Gastrocnemius medialis (tissue), 4 donors: Measurements from ENCODE around the gene ATP6V0B. TPM values are rescaled to one million over a fixed set of nuclear protein-coding genes. Genes with fewer than 3 reads are reported as not detected.
A peak's percentile ranks its signal among the peaks of the same experiment; 100 is the strongest.

Source experiments
- ATAC-seq, 2 donors: fragments of 150-250 bp; one replicate each; pipeline ENCODE4 v1.9.1; 2016
- DNase-seq, 2 donors: peaks; one replicate each; pipeline ENCODE4 v3.0.0-alpha.2; 2019
- H3K27ac ChIP-seq, 4 donors: fragments of 200-600 bp; sonication (generic); 1 replicate in 1 of 4; 2 replicates in 3 of 4; pipeline ENCODE4 v1.5.1; 2016 to 2018; ENCODE audit warnings: mild to moderate bottlenecking in 2 of 4, moderate library complexity in 1 of 4
- H3K27me3 ChIP-seq, 3 donors: fragments of 200-600 bp; sonication (generic) in 2 of 3; 1 replicate in 1 of 3; 2 replicates in 2 of 3; pipeline versions ENCODE4 v1.5.1 to v1.6.0; 2016 to 2019; ENCODE audit warnings: mild to moderate bottlenecking in 1 of 3, moderate library complexity in 1 of 3
- H3K36me3 ChIP-seq, 2 donors: fragments of 200-600 bp; sonication (generic) in 1 of 2; one replicate each; pipeline ENCODE4 v1.5.1; 2017 to 2018
- H3K4me1 ChIP-seq, 2 donors: fragments of 200-600 bp; sonication (generic) in 1 of 2; one replicate each; pipeline ENCODE4 v1.5.1; 2016 to 2017; ENCODE audit warnings: mild to moderate bottlenecking in 2 of 2
- H3K4me3 ChIP-seq, 4 donors: fragments of 200-600 bp; sonication (generic) in 3 of 4; 1 replicate in 1 of 4; 2 replicates in 3 of 4; pipeline ENCODE4 v1.5.1; 2016 to 2019; ENCODE audit warnings: mild to moderate bottlenecking in 2 of 4
- H3K9me3 ChIP-seq, 3 donors: fragments of 200-600 bp; sonication (generic) in 2 of 3; 1 replicate in 1 of 3; 2 replicates in 2 of 3; pipeline ENCODE4 v1.5.1; 2016 to 2019
- POLR2A ChIP-seq, 2 donors: fragments of 450-650 bp; IDR thresholded peaks; one replicate each; pipeline ENCODE4 v1.6.1; 2017; ENCODE audit warnings: antibody characterized with exemption in 2 of 2, mild to moderate bottlenecking in 2 of 2, moderate library complexity in 2 of 2
- in situ Hi-C, 4 donors: fragments of 200-750 bp; cut with MboI; loops; one replicate each; pipeline versions ENCODE4 v1.15.0 to v1.8.0; 2017; ENCODE audit warnings: low sequenced_read_pairs in 4 of 4
- intact Hi-C: fragments of 100-400 bp; cut with DNase I; formaldehyde crosslinking; loops from one replicate; pipeline ENCODE4 v1.15.1; 2023; ENCODE audit warnings: low total_unique reads
- total RNA-seq, 4 donors: library from RNA; depleted of rRNA; stranded (reverse); fragments of >200 nt; gene quantifications; one replicate each; pipeline versions ENCODE4 v1.1.0 to v1.2.3, GENCODE V29; 2016
- TF ChIP-seq, protein P1 (sequence below), 5 experiments: fragments of 450-650 bp in 3 of 5; fragments of 200-600 bp in 2 of 5; sonication (generic) in 2 of 5; IDR thresholded peaks in 4 of 5; conservative IDR thresholded peaks in 1 of 5; 1 replicate in 4 of 5; 2 replicates in 1 of 5; pipeline ENCODE4 v1.5.1; 2016 to 2019; ENCODE audit warnings: antibody characterized with exemption in 5 of 5, mild to moderate bottlenecking in 3 of 5, moderate library complexity in 3 of 5

ATP6V0B gene
- total RNA-seq, 4 donors from 2014 or later = 156 to 242 (median 195) TPM

DNA sequence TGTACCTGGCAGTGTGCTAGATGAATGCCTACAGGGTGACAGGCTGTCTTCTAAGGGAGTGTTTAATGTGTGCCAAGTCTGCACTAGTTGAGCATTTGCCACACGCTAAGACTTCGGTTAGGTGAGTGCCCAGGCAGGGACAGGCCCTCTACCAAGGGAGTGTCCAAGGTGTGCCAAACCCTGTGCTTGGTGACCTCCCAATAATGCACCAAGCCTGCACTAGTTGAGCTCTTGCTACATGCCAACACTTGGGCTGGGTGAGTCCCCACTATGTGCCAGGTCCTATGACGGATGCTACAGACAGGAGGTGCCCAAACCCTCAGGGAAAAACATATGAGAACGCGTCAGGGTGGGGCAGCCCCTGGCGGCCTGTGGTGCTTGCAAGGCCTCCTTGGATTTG is 45.7 kb downstream of the ATP6V0B start:
- intact Hi-C loops = no loop called here
- H3K27ac ChIP-seq = no peak overlapping the region
- H3K4me3 ChIP-seq = no peak overlapping the region
- H3K36me3 ChIP-seq = no peaks in the 10 kb centered on the region
- H3K9me3 ChIP-seq = no peaks in the 10 kb centered on the region
- H3K27me3 ChIP-seq = no peaks in the 10 kb centered on the region
- no peak for TF ChIP-seq POLR2A (IDR thresholded peaks at IDR 0.05)
- TF ChIP-seq, protein P1, sequence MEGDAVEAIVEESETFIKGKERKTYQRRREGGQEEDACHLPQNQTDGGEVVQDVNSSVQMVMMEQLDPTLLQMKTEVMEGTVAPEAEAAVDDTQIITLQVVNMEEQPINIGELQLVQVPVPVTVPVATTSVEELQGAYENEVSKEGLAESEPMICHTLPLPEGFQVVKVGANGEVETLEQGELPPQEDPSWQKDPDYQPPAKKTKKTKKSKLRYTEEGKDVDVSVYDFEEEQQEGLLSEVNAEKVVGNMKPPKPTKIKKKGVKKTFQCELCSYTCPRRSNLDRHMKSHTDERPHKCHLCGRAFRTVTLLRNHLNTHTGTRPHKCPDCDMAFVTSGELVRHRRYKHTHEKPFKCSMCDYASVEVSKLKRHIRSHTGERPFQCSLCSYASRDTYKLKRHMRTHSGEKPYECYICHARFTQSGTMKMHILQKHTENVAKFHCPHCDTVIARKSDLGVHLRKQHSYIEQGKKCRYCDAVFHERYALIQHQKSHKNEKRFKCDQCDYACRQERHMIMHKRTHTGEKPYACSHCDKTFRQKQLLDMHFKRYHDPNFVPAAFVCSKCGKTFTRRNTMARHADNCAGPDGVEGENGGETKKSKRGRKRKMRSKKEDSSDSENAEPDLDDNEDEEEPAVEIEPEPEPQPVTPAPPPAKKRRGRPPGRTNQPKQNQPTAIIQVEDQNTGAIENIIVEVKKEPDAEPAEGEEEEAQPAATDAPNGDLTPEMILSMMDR (IDR thresholded peaks at IDR 0.05 in 4 of 5, conservative IDR thresholded peaks at IDR 0.05 in 1 of 5) = no peak
- DNase-seq (no peak), ATAC-seq (no peak)
- no peaks in the 10 kb centered on the region for H3K4me1 ChIP-seq
- in situ Hi-C loops = no loop called here

DNA sequence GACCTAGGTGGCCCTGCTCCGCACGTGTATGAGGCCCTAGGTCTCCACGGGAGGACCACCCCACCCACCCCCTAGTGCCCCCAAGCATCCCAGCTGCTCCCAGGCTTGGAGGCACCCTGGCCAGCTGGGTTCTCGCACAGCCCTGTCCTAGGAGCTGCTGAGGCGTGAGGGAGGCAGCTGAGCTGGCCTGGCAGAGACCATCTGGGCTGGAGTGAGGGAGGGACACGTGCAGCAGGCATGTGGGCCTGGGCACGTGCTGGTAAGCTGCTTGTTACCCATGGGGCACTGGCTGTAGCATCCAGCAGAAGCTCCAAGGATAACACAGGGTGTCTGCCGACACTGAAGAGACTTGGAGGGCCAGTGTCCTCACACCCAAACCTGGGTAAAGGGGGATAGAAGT is 46.4 kb downstream of the ATP6V0B start:
- no peaks in the 10 kb centered on the region for H3K27me3 ChIP-seq
- intact Hi-C loops (no loop called here), in situ Hi-C loops (no loop called here)
- TF ChIP-seq, protein P1 (IDR thresholded peaks at IDR 0.05 in 4 of 5, conservative IDR thresholded peaks at IDR 0.05 in 1 of 5) = no peak
- TF ChIP-seq POLR2A (IDR thresholded peaks at IDR 0.05) = no peak
- H3K36me3 ChIP-seq = no peaks in the 10 kb centered on the region
- DNase-seq = no peak
- no peaks in the 10 kb centered on the region for H3K4me1 ChIP-seq
- no peak overlapping the region for H3K27ac ChIP-seq
- H3K9me3 ChIP-seq = no peaks in the 10 kb centered on the region
- H3K4me3 ChIP-seq = no peak overlapping the region
- ATAC-seq = no peak

GRCh38 chr1:44021581-44022321 is 47.0 kb downstream of the ATP6V0B start:
- Histone ChIP-seq H3K4me1 (no peaks in the 10 kb centered on the region), H3K9me3 (no peaks in the 10 kb centered on the region), H3K27me3 (no peaks in the 10 kb centered on the region), H3K36me3 (no peaks in the 10 kb centered on the region), H3K27ac (peak overlapping the region in 1 of 4 donors; percentile 42), H3K4me3 (no peak overlapping the region)
- in situ Hi-C loops (no loop called here), intact Hi-C loops (no loop called here)
- DNase-seq = no peak
- peak in 1 of 2 donors; percentile 53 for ATAC-seq
- TF ChIP-seq, protein P1 (IDR thresholded peaks at IDR 0.05 in 4 of 5, conservative IDR thresholded peaks at IDR 0.05 in 1 of 5) = no peak

GRCh38 chr1:44024031-44024902 is 49.5 kb downstream of the ATP6V0B start:
- H3K4me3 ChIP-seq = no peak overlapping the region
- H3K27ac ChIP-seq = no peak overlapping the region
- no peak for DNase-seq
- no peaks in the 10 kb centered on the region for H3K9me3 ChIP-seq
- no peaks in the 10 kb centered on the region for H3K36me3 ChIP-seq
- intact Hi-C loops = no loop called here
- no peaks in the 10 kb centered on the region for H3K27me3 ChIP-seq
- ATAC-seq = no peak
- in situ Hi-C loops = no loop called here
- H3K4me1 ChIP-seq = peaks cover 2 to 5% of the 10 kb centered on the region in 2 donors
- TF ChIP-seq POLR2A (IDR thresholded peaks at IDR 0.05) = no peak
- TF ChIP-seq, protein P1 (IDR thresholded peaks at IDR 0.05 in 4 of 5, conservative IDR thresholded peaks at IDR 0.05 in 1 of 5) = no peak
